Uterus (tissue), 2 donors: ENCODE measurements around the gene KDM4C.

Experiments
- POLR2A ChIP-seq, 2 donors: fragments of 450-650 bp; IDR thresholded peaks; one replicate each; pipeline ENCODE4 v1.6.1; 2016; ENCODE audit warnings: antibody characterized with exemption in 2 of 2, mild to moderate bottlenecking in 1 of 2, moderate library complexity in 1 of 2
- TF ChIP-seq, protein P1 (sequence below), 4 experiments: fragments of 200-600 bp in 2 of 4; fragments of 450-650 bp in 2 of 4; sonication (generic) in 2 of 4; IDR thresholded peaks; one replicate each; pipeline ENCODE4 v1.5.1; 2016 to 2019; ENCODE audit warnings: antibody characterized with exemption in 4 of 4, mild to moderate bottlenecking in 2 of 4, moderate library complexity in 1 of 4

DNA sequence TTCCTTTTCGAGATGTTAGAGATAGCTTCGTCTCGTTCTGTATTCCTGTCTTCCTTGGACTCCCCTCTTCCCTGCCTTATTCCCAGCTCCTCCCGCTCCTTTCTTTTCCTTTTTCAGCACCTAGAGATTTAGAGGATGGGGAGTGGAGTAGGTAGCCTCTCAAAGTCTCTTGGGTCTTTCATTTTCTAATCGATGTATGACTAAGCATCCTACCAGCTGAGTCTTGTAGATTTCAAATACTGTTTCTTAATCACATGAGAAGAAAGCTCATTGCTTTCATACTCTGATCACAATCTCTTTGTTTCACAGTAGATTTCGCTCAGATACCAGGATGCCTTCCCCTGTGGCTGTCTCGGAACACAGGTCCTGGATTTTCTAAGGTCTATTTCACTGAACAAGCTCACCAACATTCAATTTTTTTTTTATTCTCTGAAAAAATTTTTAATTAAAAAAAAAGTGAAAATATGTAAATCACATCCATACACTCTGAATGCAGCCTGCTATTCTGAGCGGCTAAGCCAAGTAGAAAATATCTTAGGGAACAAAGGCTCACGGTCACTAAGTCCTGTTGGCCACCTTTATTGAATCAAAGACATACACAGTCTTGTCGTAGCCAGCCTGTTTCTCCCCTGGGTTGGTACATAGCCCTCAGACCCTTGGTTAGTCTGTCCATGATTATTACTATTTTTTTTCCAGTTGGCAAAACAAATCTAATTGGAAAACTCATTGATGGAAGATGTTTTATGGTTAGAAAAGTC lies 413.8 kb downstream of the KDM4C start:
- TF ChIP-seq POLR2A (IDR thresholded peaks at IDR 0.05), result no peak
- TF ChIP-seq, protein P1, sequence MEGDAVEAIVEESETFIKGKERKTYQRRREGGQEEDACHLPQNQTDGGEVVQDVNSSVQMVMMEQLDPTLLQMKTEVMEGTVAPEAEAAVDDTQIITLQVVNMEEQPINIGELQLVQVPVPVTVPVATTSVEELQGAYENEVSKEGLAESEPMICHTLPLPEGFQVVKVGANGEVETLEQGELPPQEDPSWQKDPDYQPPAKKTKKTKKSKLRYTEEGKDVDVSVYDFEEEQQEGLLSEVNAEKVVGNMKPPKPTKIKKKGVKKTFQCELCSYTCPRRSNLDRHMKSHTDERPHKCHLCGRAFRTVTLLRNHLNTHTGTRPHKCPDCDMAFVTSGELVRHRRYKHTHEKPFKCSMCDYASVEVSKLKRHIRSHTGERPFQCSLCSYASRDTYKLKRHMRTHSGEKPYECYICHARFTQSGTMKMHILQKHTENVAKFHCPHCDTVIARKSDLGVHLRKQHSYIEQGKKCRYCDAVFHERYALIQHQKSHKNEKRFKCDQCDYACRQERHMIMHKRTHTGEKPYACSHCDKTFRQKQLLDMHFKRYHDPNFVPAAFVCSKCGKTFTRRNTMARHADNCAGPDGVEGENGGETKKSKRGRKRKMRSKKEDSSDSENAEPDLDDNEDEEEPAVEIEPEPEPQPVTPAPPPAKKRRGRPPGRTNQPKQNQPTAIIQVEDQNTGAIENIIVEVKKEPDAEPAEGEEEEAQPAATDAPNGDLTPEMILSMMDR (IDR thresholded peaks at IDR 0.05), result no peak
